DMS53 treated with DMSO at 0.1 percent for 48 hours (cell line): Measurements from ENCODE around the gene PRKCB.
A peak's percentile ranks its signal among the peaks of the same experiment; 100 is the strongest.

Experiments used
- DNase-seq: peaks from one replicate; lab custom pipeline; 2025; ENCODE audit not compliant: unreplicated experiment; lab: John Stamatoyannopoulos, UW

PRKCB gene

GRCh38 chr16:23835390-23836077, at the start of gene PRKCB:
Gene PRKCB, plus strand, starts transcription at chr16:23835983.
- DNase-seq, result no peak

DNA sequence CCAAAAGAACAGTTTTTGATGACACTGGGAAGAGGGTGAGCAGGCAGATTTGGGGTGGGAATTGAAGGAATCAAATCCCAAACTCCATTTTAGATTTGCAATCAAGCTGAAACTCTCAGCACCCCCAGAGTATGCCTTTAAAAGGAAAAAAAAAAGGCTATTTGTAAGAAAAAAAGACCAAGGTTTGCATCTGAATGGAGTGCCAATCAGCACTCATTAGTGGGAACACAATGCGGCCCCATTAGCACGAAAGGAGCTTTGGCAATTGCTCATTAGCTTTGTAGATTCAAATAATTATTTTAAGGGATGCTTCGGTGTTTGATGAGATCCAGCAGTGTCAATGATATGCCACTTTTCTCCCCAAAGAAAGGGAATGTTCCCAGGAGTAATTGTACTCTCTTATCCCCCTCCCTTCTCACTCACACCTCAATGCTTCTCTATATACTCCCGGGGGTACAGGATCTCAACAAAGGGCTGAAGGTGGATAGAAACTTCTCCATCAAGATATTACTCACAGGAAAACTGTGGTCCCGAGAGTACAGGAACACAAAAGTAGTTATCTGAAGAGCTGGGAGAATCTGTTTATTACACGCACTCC, 48.7 kb upstream of the PRKCB start:
- DNase-seq, result no peak

DNA sequence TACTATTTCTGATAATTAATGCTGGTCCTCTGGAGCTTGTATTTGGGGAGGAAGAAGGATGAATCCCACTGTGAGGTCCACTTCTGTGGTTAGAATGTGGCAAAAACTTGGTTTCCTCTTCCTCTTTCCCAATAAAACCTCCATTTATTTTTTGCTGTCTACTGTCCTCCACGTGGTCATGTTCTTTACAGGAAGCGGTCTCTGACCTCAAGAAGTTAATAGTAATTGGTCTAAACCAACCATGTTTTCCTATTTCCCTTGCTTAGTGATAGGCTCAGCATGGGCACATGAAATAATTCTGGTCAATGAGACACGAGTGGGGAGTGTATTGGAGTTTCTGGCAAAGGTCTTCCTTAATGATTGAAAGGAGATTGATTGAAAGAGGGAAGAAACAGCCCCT, 47.1 kb upstream of the PRKCB start:
- DNase-seq, result no peak

GRCh38 chr16:23795378-23795777, 40.4 kb upstream of the PRKCB start:
- DNase-seq, result no peak

DNA sequence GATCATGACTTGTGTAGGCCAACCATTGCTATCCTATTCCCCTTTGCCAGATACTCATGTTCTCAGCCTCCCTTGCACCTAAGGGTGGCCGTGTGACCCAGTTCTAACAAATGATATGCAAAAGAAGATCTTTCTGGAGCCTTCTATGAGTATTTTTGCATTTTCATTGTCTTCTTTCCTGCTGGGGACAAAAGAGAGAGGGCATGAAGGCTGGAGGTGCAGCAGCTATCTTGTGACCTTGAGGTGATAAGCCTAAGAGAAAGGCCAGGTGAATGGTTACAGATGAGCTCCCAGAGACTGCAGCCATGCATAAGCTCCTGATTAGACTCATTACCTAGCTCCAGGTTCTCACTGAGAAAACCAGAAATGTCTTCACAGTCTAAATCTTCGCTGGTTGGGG, 38.8 kb upstream of the PRKCB start:
- no peak for DNase-seq

DNA sequence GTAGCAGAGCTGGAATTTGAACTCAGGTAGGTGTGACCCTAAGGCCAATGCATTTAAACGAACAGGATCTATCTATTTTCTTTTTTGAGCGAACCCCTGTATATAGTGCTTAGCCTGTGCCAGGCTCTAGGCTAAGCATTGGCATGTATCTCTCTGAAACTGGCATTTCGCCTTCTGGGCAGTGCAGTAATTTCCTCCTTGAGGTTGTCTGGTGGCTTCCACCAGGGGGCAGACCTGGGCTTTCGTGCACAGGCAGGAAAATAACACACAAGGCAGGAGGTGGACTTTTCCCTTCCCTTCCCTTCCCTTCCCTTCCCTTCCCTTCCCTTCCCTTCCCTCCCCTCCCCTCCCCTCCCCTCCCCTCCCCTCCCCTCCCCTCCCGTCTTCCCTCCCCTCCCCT, 34.4 kb upstream of the PRKCB start:
- peak; percentile 11 for DNase-seq

DNA sequence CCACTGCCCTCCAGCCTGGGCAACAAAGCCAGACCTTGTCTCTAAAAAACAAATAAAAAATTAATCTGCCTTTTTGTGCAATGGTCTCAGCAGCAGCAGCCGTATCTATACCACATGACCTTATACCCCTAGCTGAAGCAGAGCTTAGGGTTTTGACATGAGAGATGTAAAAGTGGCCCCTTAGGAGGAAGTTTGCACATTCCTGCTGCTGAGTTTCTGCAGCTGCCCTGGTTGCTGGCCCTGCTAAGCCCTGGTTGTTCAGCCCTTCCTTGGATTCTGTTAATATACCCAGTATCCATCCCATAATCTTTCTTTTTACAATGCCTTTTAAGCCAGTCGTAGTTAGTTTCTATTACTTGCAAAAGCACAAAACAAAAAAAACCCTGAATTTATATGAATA, 33.0 kb upstream of the PRKCB start:
- DNase-seq, result no peak

- DNase-seq, result no peak
Observed at GRCh38 chr16:23803591-23804123, 32.1 kb upstream of the PRKCB start.

DNA sequence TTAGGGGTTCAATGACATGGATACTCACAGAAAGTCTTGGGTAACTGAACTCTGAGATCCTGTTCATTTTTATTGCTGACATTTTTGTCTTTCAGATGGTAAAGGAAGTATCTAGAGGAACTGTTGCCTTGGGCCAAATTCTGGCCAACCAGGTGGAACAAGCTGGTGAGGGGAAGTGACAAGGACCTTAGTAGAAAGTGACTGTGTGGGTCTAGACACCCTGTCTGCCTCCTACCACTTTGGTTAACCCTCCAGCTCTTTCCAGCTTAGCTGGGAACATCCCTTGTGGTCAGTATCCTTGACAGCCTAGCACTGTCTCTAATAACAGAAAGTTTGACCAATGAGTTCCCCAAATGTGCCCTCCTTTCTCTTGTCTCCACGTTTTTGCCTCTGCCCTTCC, 28.8 kb upstream of the PRKCB start:
- no peak for DNase-seq

GRCh38 chr16:23821467-23821866, 14.3 kb upstream of the PRKCB start:
- DNase-seq, result no peak

- no peak for DNase-seq
Observed at GRCh38 chr16:23821875-23822688, 13.7 kb upstream of the PRKCB start.

- no peak for DNase-seq
Observed at GRCh38 chr16:23823475-23824384, 12.1 kb upstream of the PRKCB start.

DNA sequence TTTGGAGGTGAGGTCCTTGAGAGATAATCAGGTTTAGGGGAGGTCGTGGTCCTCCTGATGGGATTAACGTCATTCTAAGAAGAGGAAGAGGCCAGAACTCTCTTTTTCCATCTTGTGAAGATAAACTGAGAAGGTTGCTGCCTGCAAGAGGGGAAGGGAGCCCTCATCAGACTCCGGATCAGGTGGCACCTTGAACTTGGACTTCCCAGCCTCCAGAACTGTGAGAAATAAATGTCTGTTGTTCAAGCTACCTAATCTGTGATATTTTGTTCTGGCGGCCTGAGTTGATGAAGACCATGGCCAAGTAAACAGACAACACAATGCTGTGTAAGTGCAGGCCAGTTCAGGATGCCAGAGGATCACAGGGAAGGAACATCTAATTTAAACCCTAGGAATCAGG, 10.9 kb upstream of the PRKCB start:
- no peak for DNase-seq

- no peak for DNase-seq
Observed at GRCh38 chr16:23826528-23827045, 9.2 kb upstream of the PRKCB start.

- no peak for DNase-seq
Observed at GRCh38 chr16:23827057-23827456, 8.7 kb upstream of the PRKCB start.

DNA sequence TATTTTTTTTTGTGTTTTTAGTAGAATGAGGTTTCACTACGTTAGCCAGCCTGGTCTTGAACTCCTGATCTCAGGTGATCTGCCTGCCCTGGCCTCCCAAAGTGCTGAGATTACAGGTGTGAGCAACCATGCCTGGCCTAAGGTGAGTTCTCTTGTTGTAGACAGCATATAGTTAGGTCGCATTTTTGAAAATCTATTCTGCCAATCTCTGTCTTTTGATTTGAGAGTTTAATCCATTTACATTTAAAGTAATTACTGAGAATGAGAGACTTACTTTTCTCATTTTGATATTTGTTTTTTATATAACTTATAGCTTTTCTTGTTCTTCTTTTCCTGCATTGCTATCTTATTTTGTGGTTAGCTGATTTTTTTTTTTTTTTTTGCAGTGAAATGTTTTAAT, 6.3 kb upstream of the PRKCB start:
- DNase-seq, result no peak

- no peak for DNase-seq
Observed at GRCh38 chr16:23830276-23830675, 5.5 kb upstream of the PRKCB start.

- no peak for DNase-seq
Observed at GRCh38 chr16:23832882-23833281, 2.9 kb upstream of the PRKCB start.

DNA sequence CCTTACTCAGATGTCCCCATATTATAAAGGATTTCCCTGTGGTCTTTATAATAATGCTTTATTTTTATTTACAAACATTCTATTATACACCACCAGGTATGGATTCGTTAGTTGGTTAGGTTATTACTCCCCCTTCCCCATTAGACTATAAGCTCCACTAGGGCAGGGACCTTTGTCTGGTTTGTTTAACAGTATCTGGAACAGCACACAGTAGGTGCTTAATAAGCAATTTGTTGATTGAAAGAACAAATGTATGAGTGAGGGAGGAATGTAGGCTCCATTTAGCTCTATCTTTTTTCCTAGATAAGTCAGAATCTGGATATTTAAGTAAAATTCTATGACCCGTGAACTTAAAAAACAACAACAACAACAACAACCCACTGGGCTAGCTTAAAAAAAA, 2.3 kb upstream of the PRKCB start:
- DNase-seq, result no peak

GRCh38 chr16:23833960-23834685, 1.7 kb upstream of the PRKCB start:
- no peak for DNase-seq
